Activated T-helper 17 cell treated with anti-CD3 and anti-CD28 coated beads, Interleukin-2, amount 50 U/mL, for 72 hours (primary cell): ENCODE data around the gene ZNF525. TPM values are rescaled to one million over a fixed set of nuclear protein-coding genes. Genes with fewer than 3 reads are reported as not detected.
"Not testable (repeated sequence)": the region's sequence is repeated elsewhere in the genome, so short reads cannot be mapped to it uniquely, and the experiment has no call there.

ENCODE experiments used
- ATAC-seq: fragments of 150-1000 bp; cut with Tn5 transposase; replicated peaks from 2 replicates; pipeline ENCODE4 v1.10.0; 2021; ENCODE audit warnings: mild to moderate bottlenecking, moderate library complexity
- H3K27ac Mint-ChIP-seq: one replicate; pipeline ENCODE4 v1.8.0; 2022; ENCODE audit warnings: mixed read lengths
- H3K27me3 Mint-ChIP-seq: one replicate; pipeline ENCODE4 v1.8.0; 2022; ENCODE audit warnings: mixed read lengths
- H3K36me3 Mint-ChIP-seq: one replicate; pipeline ENCODE4 v1.8.0; 2022; ENCODE audit warnings: low read depth, mild to moderate bottlenecking, mixed read lengths
- H3K4me1 Mint-ChIP-seq: one replicate; pipeline ENCODE4 v1.8.0; 2022; ENCODE audit warnings: mixed read lengths
- H3K4me3 Mint-ChIP-seq: one replicate; pipeline ENCODE4 v1.8.0; 2022; ENCODE audit warnings: mild to moderate bottlenecking, mixed read lengths
- H3K9me3 Mint-ChIP-seq: one replicate; pipeline ENCODE4 v1.8.0; 2022; ENCODE audit warnings: mixed read lengths
- total RNA-seq, 2 donors: library from RNA; stranded (reverse); gene quantifications; one replicate each; pipeline ENCODE4 v1.2.3, GENCODE V29; 2022

Gene ZNF525
- total RNA-seq, result 10 to 100 TPM; 12.0 to 24.8 TPM

DNA sequence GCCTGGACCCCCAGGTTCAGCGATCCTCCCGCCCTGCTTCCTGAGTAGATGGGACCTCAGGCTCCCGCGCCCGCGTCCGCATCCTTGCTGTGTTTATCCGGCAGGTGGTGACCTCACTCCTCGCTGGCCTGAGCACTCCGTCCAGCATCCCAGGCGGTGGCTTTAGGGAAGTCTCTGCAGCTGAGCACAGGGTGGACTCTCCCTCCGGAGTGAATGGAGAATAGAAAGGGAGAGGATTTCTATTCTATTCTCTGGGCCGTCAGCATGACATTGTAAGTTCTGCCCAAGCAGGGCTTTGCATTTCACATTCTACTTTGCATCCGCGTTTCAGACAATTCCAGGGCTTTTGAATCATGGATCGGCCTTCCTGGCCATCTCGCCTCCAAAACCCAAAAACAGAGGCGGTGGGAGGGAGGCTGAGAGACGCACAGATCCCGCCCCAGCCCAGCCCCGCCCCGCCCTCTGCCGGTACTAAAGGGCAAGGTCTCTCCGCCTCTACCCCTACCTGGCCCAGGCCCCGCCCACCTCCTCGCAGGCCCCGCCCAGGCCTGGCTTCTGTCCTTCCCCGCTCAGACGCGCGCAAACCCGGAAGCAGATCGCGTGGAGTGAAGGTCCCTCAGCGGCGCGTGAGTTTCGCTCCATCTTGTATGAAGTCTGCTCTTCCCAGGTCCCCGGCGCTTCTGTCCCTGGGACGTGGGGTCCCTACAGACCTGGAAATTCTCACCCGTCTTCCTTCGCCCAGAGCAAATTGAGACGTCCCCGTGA lies at the start of gene ZNF525:
TSS of gene ZNF525 (plus strand) at position 572 of the 765 bp plus-strand sequence. CDS start 6,577 bp downstream, outside the sequence.
- H3K4me1 Mint-ChIP-seq, result peaks cover 8% of the 10 kb centered on the region
- peak within 1 kb of the TSS; percentile 87 for H3K4me3 Mint-ChIP-seq
- H3K9me3 Mint-ChIP-seq, result peaks cover 3% of the 10 kb centered on the region
- peaks cover 12% of the 10 kb centered on the region for H3K36me3 Mint-ChIP-seq
- peak; percentile 99 for ATAC-seq
- peak within 1 kb of the TSS; percentile 92 for H3K27ac Mint-ChIP-seq
- no peaks in the 10 kb centered on the region for H3K27me3 Mint-ChIP-seq

DNA sequence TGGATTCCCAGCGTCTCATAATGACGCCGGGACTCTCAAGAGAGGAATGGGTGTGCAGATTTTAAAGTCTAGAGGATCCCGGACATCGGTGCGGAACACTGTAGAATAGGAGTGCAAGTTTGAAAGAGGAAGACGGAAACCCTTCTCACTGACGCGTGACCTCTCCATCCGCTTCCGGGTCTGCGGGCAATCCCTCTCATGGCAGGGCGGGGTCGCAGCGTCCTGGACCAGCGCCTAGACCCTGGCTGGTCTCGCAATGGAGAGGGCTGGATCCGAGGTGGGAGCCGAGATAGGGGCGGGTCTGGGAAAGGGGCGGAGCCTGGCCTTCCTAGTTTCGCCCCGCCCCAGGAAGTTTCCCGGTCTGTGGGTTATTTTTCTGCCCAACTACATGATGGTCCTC lies 36.5 kb upstream of the ZNF525 start:
- peak overlapping the region; percentile 59 for H3K4me3 Mint-ChIP-seq
- H3K27ac Mint-ChIP-seq, result no peak overlapping the region
- H3K36me3 Mint-ChIP-seq, result peaks cover 6% of the 10 kb centered on the region
- H3K4me1 Mint-ChIP-seq, result peaks cover under 1% of the 10 kb centered on the region
- peaks cover 16% of the 10 kb centered on the region for H3K9me3 Mint-ChIP-seq
- H3K27me3 Mint-ChIP-seq, result peaks cover 15% of the 10 kb centered on the region
- ATAC-seq, result no peak

DNA sequence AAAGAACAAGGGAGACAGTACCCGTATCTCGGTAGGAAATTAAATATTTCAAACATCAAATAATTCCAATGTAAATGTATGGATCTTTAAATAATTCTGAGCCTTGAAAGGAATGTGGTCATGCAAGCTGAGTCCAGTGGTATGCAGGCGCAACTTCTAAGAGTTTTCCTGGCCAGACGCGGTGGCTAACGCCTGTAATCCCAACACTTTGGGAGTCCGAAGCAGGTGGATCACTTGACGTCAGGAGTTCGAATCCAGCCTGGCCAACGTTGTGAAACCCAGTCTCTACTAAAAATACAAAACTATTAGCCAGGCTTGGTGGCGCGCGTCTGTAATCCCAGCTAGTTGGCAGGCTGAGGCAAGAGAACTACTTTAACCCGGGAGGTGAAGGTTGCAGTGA lies 33.0 kb upstream of the ZNF525 start:
- H3K27ac Mint-ChIP-seq, result no peak overlapping the region
- H3K9me3 Mint-ChIP-seq, result peaks cover 11% of the 10 kb centered on the region
- peaks cover 7% of the 10 kb centered on the region for H3K4me1 Mint-ChIP-seq
- H3K36me3 Mint-ChIP-seq, result peaks cover 28% of the 10 kb centered on the region
- no peak for ATAC-seq
- H3K27me3 Mint-ChIP-seq, result peaks cover 7% of the 10 kb centered on the region
- peak overlapping the region; percentile 90 for H3K4me3 Mint-ChIP-seq

DNA sequence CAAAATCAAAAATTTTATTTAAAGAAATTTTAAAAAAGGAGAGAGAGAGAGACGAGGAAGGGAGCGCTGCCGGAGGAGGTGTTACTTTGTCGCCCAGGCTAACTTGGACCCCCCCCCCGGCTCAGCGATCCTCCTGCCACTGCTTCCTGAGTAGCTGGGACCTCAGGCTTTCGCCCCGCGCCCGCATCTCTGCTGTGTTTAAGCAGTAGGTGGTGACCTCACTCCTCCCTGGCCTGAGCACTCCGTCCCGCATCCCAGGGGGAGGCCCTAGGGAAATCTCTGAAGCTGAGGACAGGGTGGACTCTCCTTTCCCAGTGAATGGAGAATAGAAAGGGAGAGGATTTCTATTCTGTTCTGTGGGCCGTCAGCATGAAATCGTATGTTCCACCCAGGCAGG lies 32.4 kb upstream of the ZNF525 start:
- peaks cover 8% of the 10 kb centered on the region for H3K9me3 Mint-ChIP-seq
- H3K4me1 Mint-ChIP-seq, result peaks cover 7% of the 10 kb centered on the region
- peak overlapping the region; percentile 91 for H3K27ac Mint-ChIP-seq
- peaks cover 3% of the 10 kb centered on the region for H3K27me3 Mint-ChIP-seq
- H3K4me3 Mint-ChIP-seq, result peak overlapping the region; percentile 90
- H3K36me3 Mint-ChIP-seq, result peaks cover 34% of the 10 kb centered on the region
- peak; percentile 47 for ATAC-seq

DNA sequence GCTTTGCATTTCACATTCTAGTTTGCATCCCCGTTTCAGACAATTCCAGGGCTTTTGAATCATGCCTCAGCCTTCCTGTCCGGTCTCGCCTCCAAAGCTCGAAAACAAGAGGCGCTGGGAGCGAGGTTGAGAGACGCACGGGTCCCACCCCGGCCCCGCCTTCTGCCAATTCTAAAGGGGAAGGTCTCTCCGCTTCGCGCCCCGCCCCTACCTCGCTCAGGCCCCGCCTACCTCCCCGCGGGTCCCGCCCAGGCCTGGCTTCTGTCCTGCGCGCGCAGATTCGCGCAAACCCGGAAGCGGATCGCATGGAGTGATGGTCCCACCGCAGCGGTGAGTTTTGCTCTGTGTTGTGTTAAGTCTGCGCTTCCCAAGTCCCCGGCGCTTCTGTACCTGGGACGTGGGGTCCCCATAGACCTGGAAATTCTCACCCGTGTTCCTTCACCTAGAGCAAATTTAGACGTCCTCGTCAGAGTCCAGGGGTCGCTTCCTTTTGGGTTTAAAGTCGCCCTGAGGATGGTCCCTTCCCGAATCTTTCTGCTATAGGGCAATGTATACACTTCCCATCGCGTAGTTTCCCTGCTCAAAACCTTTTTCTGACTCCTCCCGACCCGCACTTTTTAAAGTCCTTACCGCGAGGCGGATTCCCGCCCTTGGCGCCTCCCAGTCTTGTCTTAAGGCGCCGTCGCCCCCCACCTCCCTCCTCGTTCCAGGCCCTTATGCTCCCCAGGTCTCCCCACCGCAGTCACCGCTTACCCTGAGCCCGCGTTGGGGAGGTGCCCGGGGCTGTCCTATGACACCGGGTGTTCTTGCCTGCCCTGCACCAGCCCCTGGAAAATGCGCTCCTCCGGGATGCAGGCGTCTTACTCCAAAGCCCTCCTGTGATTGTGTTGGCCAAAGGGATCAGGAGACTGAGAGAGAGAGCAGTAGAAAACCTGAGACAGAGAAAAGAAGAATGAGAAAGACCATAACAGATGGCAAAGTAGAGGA lies 31.7 kb upstream of the ZNF525 start, which contains the start of gene ZNF845:
TSS of gene ZNF845 (plus strand) at position 287 of the 987 bp plus-strand sequence. CDS start 7,559 bp downstream, outside the sequence.
- Mint-ChIP-seq H3K36me3 (peaks cover 41% of the 10 kb centered on the region), H3K4me3 (peak within 1 kb of the TSS; percentile 90)

DNA sequence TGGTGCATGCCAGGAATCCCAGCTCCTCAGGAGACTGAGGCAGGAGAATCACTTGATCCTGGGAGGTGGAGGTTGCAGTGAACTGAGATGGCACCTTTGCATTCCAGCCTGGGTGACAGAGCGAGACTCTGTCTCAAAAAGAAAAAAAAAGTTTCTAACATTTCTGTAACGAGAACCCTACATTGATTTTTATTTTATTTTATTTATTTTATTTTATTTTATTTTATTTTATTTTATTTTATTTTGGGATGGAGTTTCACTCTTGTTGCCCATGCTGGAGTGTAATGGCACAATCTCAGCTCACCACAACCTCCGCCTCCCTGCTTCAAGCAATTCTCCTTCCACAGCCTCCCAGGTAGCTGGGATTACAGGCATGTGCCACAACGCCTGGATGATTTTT lies 21.1 kb upstream of the ZNF525 start:
- H3K27ac Mint-ChIP-seq, ATAC-seq, H3K27me3 Mint-ChIP-seq, H3K4me3 Mint-ChIP-seq, H3K4me1 Mint-ChIP-seq: not testable (repeated sequence)
- H3K36me3 Mint-ChIP-seq, result peaks cover 100% of the 10 kb centered on the region
- peaks cover 24% of the 10 kb centered on the region for H3K9me3 Mint-ChIP-seq

More for the DNA sequence above, 31.7 kb upstream of the ZNF525 start, which contains the start of gene ZNF845:
- Mint-ChIP-seq H3K27me3 (peaks cover 3% of the 10 kb centered on the region), H3K27ac (peak within 1 kb of the TSS; percentile 91), H3K9me3 (peaks cover 5% of the 10 kb centered on the region), H3K4me1 (peaks cover 7% of the 10 kb centered on the region)
- ATAC-seq, result peak; percentile 99

DNA sequence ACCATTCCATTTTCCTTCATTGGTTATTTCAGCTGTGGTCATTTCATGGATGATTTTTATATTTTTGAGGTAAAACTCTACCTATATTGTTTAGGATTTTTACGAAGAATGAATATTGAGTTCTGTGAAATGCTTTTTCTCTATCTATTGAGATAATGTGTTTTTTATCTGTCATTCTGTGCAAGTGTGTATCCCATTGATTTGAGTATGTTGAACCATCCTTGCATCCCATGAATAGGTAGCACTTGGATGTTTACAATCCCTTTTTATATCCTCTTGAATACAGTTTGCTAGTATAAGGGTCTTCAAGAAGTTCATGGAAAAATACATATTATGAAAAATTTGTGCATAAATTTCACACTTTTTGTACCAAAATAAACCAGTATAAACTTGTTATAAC lies 9.8 kb upstream of the ZNF525 start:
- H3K36me3 Mint-ChIP-seq, result peaks cover 22% of the 10 kb centered on the region

DNA sequence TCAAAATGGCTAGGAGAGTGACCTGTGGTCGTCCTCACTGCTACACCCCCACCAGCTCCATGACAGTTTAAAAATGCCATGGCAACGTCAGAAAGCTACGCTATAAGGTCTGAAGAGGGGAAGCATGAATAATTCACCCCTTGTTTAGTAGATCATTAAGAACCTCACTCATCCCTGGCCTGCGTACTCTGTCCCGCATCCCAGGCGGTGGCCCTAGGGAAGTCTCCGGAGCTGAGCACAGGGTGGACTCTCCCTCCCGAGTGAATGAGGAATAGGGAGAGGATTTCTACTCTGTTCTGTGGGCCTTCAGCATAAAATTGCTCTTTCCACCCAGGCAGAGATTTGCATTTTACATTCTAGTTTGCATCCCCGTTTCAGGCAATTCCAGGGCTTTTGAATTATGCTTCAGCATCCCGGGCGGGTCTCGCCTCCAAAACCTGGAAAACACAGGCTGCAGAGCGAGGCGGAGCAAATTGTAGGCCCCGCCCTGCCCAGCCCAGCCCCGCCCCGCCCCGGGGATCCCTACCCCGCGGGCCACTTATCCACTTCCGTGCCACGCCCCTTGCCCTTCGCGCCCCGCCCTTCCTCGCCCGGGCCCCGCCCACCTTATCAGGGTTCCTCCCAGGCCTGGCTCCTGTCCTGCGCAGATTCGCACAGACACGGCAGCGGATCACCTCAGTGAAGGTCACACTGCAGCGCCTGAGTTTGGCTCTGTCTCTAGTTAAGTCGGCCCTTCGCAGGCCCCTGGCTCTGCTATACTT lies 7.5 kb upstream of the ZNF525 start:
- Mint-ChIP-seq H3K4me3 (no peak overlapping the region), H3K4me1 (no peaks in the 10 kb centered on the region), H3K27ac (no peak overlapping the region), H3K9me3 (peaks cover 14% of the 10 kb centered on the region), H3K36me3 (peaks cover 6% of the 10 kb centered on the region), H3K27me3 (no peaks in the 10 kb centered on the region)
- no peak for ATAC-seq

More for the DNA sequence above, 9.8 kb upstream of the ZNF525 start:
- no peak for ATAC-seq
- Mint-ChIP-seq H3K4me3 (no peak overlapping the region), H3K27me3 (no peaks in the 10 kb centered on the region), H3K27ac (no peak overlapping the region), H3K4me1 (no peaks in the 10 kb centered on the region), H3K9me3 (peaks cover 35% of the 10 kb centered on the region)

DNA sequence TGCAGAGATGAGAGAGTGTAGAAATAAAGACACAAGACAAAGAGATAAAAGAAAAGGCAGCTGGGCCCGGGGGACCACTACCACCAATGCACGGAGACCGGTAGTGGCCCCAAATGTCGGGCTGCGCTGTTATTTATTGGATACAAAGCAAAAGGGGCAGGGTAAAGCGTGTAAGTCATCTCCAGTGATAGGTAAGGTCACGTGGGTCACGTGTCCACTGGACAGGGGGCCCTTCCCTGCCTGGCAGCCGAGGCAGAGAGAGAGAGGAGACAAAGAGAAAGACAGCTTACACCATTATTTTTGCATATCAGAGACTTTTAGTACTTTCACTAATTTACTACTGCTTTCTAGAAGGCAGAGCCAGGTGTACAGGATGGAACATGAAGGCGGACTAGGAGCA lies 5.4 kb upstream of the ZNF525 start:
- ATAC-seq, H3K9me3 Mint-ChIP-seq, H3K27me3 Mint-ChIP-seq, H3K27ac Mint-ChIP-seq, H3K4me3 Mint-ChIP-seq, H3K4me1 Mint-ChIP-seq, H3K36me3 Mint-ChIP-seq: not testable (repeated sequence)

DNA sequence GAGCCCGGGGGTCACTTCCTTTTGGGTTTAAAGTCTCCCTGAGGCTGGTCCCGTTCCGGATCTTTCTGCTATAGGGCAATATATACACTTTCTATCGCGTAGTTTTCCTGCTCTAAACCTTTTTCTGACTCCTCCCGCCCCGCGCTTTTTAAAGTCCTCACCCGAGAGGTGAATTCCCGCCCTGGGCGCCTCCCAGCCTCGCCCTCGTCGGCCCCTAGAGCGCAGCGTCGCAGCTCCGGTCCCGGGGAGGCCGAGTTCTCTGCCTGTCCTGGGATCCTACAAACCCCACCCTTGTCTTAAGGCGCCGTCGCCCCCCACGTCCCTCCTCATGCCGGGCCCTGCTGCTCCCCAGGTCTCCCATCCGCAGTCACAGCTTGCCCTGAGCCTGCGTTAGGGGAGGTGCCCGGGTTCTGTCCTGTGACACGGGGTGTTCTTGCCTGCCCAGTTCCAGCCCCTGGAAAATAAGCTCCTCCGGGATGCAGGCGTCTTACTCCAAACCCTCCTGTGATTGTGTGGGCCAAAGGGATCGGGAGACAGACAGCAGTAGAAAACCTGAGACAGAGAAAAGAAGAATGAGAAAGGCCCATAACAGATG lies 491 bp downstream of the ZNF525 start:
- Mint-ChIP-seq H3K27ac (peak overlapping the region; percentile 92), H3K4me3 (peak overlapping the region; percentile 87), H3K27me3 (no peaks in the 10 kb centered on the region), H3K4me1 (peaks cover 8% of the 10 kb centered on the region), H3K36me3 (peaks cover 16% of the 10 kb centered on the region), H3K9me3 (peaks cover 3% of the 10 kb centered on the region)
- ATAC-seq, result peak; percentile 66

DNA sequence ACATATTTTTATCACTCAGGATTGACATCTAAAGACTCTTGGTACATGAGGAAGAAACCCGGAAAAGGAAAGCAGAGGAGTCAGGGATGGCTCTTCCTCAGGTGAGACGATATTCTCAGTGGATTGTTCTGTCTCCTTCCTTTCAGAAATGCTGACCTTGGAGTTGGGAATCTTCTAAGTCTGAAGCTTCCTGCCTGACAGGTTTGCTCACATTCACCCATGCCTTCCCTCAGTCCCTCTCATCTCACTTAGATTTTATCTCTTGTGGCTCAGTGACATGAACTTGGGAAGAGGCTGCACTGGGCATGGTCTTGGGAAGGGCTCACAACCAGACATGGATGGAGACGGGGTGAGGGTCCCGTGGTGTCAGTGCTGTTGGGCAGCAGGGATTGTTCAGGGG lies 6.7 kb downstream of the ZNF525 start:
- peaks cover 76% of the 10 kb centered on the region for H3K36me3 Mint-ChIP-seq
- H3K9me3 Mint-ChIP-seq, result peaks cover 18% of the 10 kb centered on the region
- no peak overlapping the region for H3K4me3 Mint-ChIP-seq
- ATAC-seq, result no peak
- H3K27ac Mint-ChIP-seq, result no peak overlapping the region
- no peaks in the 10 kb centered on the region for H3K4me1 Mint-ChIP-seq
- no peaks in the 10 kb centered on the region for H3K27me3 Mint-ChIP-seq

DNA sequence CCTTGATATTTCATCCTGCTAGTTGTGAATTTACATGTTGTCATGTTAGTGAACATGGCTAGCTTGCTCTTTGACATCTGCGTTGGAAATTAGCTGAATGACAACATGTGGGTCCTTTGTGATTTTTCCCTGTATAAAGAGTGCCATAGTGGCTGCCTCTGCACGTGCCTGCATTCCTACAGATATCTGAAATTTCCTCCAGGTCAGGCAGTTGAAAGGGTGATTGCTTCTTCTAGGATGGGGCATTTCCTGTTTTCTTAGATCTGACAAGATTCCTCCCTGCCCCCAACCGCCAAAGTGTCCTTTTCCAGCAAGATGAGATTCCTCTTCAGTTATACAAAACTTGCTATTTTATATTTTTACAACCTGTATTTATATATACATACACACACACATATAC lies 8.8 kb downstream of the ZNF525 start:
- Mint-ChIP-seq H3K4me1 (no peaks in the 10 kb centered on the region), H3K27ac (no peak overlapping the region), H3K9me3 (peaks cover 14% of the 10 kb centered on the region), H3K4me3 (no peak overlapping the region), H3K36me3 (peaks cover 85% of the 10 kb centered on the region), H3K27me3 (no peaks in the 10 kb centered on the region)
- ATAC-seq, result no peak

DNA sequence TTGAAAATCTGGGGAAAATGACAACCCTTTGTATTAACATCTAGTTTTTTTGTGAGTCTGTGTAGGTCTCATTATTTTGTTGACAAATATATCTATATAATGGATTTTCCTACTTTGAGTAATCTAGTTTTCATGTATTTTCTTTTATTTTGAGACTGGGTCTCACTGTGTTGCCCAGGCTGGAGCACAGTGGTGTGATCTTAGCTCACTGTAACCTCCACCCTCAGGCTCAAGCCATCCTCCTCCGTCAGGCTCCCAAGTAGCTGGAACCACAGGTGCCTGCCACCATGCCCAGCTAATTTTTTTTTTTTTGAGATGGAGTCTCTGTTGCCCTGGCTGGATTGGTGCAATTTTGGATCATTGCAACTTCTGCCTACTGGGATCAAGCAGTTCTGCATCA lies 9.2 kb downstream of the ZNF525 start:
- Mint-ChIP-seq H3K4me1 (no peaks in the 10 kb centered on the region), H3K27ac (no peak overlapping the region), H3K9me3 (peaks cover 14% of the 10 kb centered on the region), H3K27me3 (no peaks in the 10 kb centered on the region), H3K36me3 (peaks cover 90% of the 10 kb centered on the region), H3K4me3 (no peak overlapping the region)
- ATAC-seq, result no peak
